GM19328 (cell line): ENCODE measurements around the gene PHF19.

Experiments
- ATAC-seq: cut with Tn5 transposase; IDR thresholded peaks from one replicate; pipeline ENCODE4 v1.9.1; 2021; ENCODE audit warnings: mild to moderate bottlenecking, moderate library complexity; ENCODE audit not compliant: unreplicated experiment

PHF19 gene

DNA sequence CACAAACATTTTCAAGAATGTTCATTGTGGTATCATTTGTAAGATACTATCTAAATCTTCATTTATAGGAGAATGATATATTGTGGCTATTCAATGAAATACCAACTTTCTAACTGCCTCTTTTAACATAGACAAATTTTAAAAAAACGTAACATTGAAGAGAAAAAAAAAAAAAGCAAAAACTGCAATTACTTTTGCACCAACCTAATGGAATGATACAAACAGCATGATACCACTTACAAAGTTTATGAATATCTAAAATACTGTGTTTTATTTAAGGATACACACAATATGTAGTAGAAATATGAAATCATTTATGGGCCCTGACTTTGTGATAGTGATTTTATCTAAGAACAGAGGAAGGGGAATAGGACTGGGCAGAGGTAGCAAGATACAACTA, 58.4 kb downstream of the PHF19 start:
- no peak for ATAC-seq

DNA sequence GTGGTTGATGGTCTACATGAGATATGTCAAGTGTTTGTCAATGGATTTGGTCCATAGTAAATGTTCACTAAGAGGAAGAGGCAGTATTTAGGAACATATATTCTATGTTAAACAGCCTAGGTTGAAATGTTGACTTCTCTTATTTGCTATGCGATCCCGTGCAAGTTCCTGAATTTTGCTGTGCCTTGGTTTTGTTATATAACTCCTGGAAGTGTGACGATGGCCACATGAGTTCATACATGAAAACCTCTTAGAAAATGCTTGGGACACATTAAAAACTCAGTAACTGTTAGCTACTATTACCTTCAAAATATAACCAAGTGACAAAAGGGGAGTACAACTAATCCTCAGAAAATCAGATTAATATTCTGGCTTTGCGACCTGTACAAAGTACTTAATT, 61.9 kb downstream of the PHF19 start:
- no peak for ATAC-seq

DNA sequence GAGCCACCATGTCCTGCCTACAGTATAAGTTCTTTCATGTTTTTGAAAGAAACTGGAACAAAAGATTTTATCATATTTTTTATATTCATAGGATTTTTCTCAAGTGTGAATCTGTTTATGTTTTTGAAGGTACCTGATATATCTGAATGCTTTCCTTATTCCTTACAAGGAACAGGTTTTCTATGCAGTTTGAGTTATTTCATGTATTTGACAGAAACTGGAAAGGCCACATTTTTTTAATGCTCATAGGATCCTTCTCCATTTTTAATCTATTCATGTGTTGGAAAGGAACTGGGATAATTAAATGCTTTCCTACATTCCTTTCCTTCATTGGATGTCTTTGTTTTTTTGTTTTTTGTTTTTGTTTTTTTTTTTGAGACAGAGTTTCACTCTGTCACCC, 68.1 kb downstream of the PHF19 start:
- ATAC-seq = no peak

DNA sequence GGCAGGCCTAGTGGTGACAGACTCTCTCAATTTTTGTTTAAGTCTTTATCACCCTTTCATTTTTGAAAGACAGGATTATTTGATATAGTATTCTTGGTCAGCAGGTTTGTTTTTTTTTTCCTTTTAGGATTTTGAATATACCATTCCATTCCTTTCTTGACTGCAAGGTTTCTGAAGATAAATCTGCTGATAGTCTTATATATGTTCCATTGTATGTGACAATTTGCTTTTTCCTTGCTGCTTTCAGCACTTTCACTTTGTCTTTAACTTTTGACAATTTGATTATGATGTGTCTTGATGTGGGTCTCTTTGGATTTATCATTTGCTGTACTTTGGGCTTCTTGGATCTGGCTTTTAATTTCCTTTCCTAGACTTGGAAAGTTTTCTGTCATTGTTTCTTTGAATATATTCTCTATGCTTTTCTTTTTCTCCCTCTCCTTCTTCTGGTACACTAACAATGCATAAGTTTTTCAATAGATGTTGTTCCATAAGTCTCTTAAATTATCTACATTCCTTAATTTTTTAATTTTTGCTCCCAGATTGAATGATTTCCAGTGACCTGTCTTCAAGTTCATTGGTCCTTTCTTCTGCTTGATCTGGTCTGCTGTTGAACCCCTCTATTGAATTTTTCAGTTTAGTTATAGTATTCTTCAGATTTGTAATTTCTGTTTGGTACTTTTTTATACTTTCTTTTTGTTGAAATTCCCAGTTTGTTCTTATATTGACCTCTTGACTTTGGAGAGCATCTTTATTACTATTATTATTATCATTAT, 69.2 kb downstream of the PHF19 start:
- ATAC-seq = no peak
